22Rv1 (cell line): ENCODE measurements around the gene LMBR1.

Source experiments
- ZFX ChIP-seq: fragments of 450-650 bp; IDR thresholded peaks from 2 replicates; pipeline ENCODE4 v1.6.1; 2017; ENCODE audit warnings: antibody characterized with exemption, borderline replicate concordance
- TF ChIP-seq, protein P1 (sequence below): fragments of 450-650 bp; IDR thresholded peaks from 2 replicates; pipeline ENCODE4 v1.5.1; 2017; ENCODE audit warnings: mild to moderate bottlenecking

DNA sequence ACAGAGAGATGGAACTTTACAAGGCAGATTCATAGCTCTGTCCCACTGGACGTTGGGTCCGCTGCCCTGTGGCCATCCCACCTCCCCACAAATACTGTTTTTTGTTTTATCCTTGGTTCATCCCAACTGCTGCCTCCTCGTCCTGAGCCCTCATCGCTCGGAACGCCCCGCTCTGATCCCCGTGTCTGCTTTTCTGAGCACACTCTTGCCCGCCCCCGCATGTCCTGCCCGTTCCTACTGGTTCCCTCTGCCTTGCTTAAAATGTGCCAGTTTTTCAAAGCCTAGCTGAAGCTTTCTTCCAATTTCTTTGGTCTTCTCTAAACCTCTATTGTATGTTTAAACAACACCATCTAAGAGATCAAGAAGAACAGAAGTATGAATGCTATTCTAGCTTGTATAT, 233.0 kb downstream of the LMBR1 start:
- TF ChIP-seq, protein P1, sequence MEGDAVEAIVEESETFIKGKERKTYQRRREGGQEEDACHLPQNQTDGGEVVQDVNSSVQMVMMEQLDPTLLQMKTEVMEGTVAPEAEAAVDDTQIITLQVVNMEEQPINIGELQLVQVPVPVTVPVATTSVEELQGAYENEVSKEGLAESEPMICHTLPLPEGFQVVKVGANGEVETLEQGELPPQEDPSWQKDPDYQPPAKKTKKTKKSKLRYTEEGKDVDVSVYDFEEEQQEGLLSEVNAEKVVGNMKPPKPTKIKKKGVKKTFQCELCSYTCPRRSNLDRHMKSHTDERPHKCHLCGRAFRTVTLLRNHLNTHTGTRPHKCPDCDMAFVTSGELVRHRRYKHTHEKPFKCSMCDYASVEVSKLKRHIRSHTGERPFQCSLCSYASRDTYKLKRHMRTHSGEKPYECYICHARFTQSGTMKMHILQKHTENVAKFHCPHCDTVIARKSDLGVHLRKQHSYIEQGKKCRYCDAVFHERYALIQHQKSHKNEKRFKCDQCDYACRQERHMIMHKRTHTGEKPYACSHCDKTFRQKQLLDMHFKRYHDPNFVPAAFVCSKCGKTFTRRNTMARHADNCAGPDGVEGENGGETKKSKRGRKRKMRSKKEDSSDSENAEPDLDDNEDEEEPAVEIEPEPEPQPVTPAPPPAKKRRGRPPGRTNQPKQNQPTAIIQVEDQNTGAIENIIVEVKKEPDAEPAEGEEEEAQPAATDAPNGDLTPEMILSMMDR, result no peak
- no peak for TF ChIP-seq ZFX
